Activated T-cell treated with anti-CD3 and anti-CD28 coated beads, Interleukin-2, amount 50 U/mL, for 24 hours (primary cell): Measurements from ENCODE around the gene CPN1.
"Not testable (repeated sequence)": the region's sequence is repeated elsewhere in the genome, so short reads cannot be mapped to it uniquely, and the experiment has no call there.

Experiments
- DNase-seq: peaks from one replicate; pipeline ENCODE4 v3.0.0-alpha.2; 2020
- H3K27ac Mint-ChIP-seq: 2 replicates; pipeline ENCODE4 v1.8.0; 2020; ENCODE audit warnings: mild to moderate bottlenecking, mixed read lengths
- H3K27me3 Mint-ChIP-seq: 2 replicates; pipeline ENCODE4 v1.8.0; 2020; ENCODE audit warnings: mixed read lengths
- H3K36me3 Mint-ChIP-seq: 2 replicates; pipeline ENCODE4 v1.8.0; 2020; ENCODE audit warnings: low read depth, mixed read lengths
- H3K4me1 Mint-ChIP-seq: 2 replicates; pipeline ENCODE4 v1.8.0; 2020; ENCODE audit warnings: low read depth, mixed read lengths
- H3K4me3 Mint-ChIP-seq: 2 replicates; pipeline ENCODE4 v1.8.0; 2020; ENCODE audit warnings: mild to moderate bottlenecking, moderate library complexity, mixed read lengths
- H3K9me3 Mint-ChIP-seq: 2 replicates; pipeline ENCODE4 v1.8.0; 2020; ENCODE audit warnings: mixed read lengths

CPN1 gene

DNA sequence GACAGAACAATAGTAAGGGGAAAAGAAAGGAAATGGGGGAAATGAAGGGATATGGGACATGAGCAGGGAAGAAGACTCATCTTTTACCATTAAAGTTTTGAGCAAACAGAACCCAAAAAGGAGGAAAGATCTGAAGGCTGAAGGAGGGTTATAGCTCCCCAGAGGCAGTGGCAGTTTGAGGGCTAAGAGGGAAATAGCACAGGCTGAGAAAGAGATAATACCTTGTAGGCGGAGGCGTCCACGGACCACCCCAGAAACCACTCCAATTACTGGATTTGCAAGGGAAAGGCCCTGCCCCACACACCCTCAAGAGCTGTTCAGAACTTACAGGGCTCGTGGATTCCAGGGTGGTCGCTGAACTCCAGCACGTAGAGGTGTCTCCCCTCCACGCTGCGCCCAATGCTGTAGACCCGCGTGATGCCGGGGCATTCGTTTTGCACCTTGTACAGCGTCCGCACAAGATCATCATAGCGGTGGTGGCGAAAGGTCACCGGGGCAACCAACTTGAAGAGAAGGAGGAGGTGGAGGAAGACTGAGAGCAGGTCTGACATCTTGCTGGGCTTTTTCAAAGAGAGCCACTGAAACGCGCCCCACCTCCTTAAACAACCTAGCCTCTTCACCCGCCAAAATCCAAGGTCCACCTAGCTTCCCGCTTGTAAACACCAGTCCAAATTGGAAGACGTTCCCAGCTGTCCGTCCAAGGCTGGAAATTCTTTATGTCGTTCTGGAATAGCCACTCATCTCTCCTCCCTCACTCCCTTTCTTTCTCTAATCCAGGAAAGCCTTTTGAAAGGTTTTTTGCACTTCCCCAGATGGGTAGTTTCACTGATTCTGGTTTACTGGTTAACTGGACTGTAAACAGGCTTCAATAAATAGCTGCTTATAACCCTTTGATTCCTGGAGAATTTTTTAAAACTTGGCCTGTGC is at the start of gene CPN1:
TSS of gene CPN1 (minus strand) at position 795 of the 927 bp plus-strand sequence. CDS start at position 551, 244 bp downstream.
- peaks cover 38% of the 10 kb centered on the region for H3K27me3 Mint-ChIP-seq
- no peaks in the 10 kb centered on the region for H3K36me3 Mint-ChIP-seq
- no peak within 1 kb of the TSS for H3K4me3 Mint-ChIP-seq
- DNase-seq = no peak
- H3K9me3 Mint-ChIP-seq = no peaks in the 10 kb centered on the region
- no peaks in the 10 kb centered on the region for H3K4me1 Mint-ChIP-seq
- H3K27ac Mint-ChIP-seq = no peak within 1 kb of the TSS

GRCh38 chr10:100130831-100131230 is 49.2 kb upstream of the CPN1 start:
- H3K4me3 Mint-ChIP-seq = no peak overlapping the region

GRCh38 chr10:100129424-100129823 is 47.8 kb upstream of the CPN1 start:
- DNase-seq = no peak
- H3K27me3 Mint-ChIP-seq = peaks cover 31% of the 10 kb centered on the region
- H3K27ac Mint-ChIP-seq = no peak overlapping the region
- H3K36me3 Mint-ChIP-seq = no peaks in the 10 kb centered on the region
- H3K4me3 Mint-ChIP-seq = no peak overlapping the region
- H3K9me3 Mint-ChIP-seq = peaks cover 2% of the 10 kb centered on the region
- no peaks in the 10 kb centered on the region for H3K4me1 Mint-ChIP-seq

More at GRCh38 chr10:100130831-100131230, 49.2 kb upstream of the CPN1 start:
- H3K4me1 Mint-ChIP-seq = no peaks in the 10 kb centered on the region
- no peaks in the 10 kb centered on the region for H3K36me3 Mint-ChIP-seq
- no peak overlapping the region for H3K27ac Mint-ChIP-seq
- peaks cover 34% of the 10 kb centered on the region for H3K27me3 Mint-ChIP-seq
- DNase-seq = no peak
- H3K9me3 Mint-ChIP-seq = peaks cover 7% of the 10 kb centered on the region

- Mint-ChIP-seq H3K4me3 (no peak overlapping the region), H3K9me3 (peaks cover 2% of the 10 kb centered on the region), H3K27me3 (peaks cover 31% of the 10 kb centered on the region), H3K36me3 (no peaks in the 10 kb centered on the region), H3K4me1 (no peaks in the 10 kb centered on the region), H3K27ac (no peak overlapping the region)
- no peak for DNase-seq
Observed at GRCh38 chr10:100128951-100129350, 47.3 kb upstream of the CPN1 start.

DNA sequence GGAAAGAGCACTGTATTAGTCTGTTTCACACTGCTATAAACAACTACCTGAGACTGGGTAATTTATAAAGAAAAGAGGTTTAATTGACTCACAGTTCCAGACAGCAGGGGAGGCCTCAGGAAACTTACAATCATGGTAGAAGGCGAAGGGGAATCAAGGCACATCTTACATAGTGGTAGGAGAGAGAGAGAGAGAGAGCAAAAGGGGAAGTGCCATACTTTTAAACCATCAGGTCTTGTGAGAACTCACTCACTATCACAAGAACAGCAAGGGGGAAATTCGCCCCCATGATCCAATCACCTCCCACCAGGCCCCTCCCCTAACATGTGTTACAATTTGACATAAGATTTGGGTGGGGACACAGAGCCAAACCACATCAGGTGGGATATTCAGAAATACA is 43.7 kb upstream of the CPN1 start:
- not testable (repeated sequence) for H3K4me3 Mint-ChIP-seq, H3K4me1 Mint-ChIP-seq, H3K36me3 Mint-ChIP-seq, DNase-seq, H3K27ac Mint-ChIP-seq, H3K9me3 Mint-ChIP-seq
- H3K27me3 Mint-ChIP-seq = peaks cover 20% of the 10 kb centered on the region

- DNase-seq = no peak
- no peak overlapping the region for H3K4me3 Mint-ChIP-seq
- H3K27me3 Mint-ChIP-seq = peaks cover 14% of the 10 kb centered on the region
- H3K27ac Mint-ChIP-seq = no peak overlapping the region
- H3K36me3 Mint-ChIP-seq = no peaks in the 10 kb centered on the region
- no peaks in the 10 kb centered on the region for H3K9me3 Mint-ChIP-seq
- H3K4me1 Mint-ChIP-seq = peaks cover 3% of the 10 kb centered on the region
Observed at GRCh38 chr10:100124097-100124496, 42.4 kb upstream of the CPN1 start.

DNA sequence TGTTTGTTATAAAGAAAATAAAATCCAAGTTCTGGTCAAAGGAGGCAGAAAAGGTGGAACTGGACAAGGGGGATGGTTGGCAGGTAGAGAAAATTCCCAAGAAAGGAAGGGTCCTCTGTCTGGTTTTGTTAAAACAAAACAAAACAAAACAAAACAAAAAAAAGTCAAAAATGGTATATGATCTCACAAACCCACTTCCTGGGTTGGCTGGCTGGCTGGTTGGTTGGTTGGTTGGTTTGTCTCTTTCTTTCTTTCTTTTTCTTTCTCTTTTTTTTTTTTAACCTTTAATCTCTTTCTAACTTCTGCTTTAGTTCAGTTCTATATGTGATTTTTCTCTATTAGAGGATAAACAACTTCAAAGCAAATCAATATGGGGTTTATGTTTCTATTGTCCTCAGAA is 41.1 kb upstream of the CPN1 start:
- DNase-seq = no peak
- peaks cover 5% of the 10 kb centered on the region for H3K27me3 Mint-ChIP-seq
- no peak overlapping the region for H3K27ac Mint-ChIP-seq

GRCh38 chr10:100120550-100120949 is 38.9 kb upstream of the CPN1 start:
- Mint-ChIP-seq H3K27me3 (peaks cover 20% of the 10 kb centered on the region), H3K4me1 (peaks cover 3% of the 10 kb centered on the region)

More for the DNA sequence above, 41.1 kb upstream of the CPN1 start:
- H3K4me3 Mint-ChIP-seq = no peak overlapping the region
- no peaks in the 10 kb centered on the region for H3K9me3 Mint-ChIP-seq
- H3K36me3 Mint-ChIP-seq = no peaks in the 10 kb centered on the region
- peaks cover 3% of the 10 kb centered on the region for H3K4me1 Mint-ChIP-seq

GRCh38 chr10:100119726-100120125 is 38.1 kb upstream of the CPN1 start:
- no peak for DNase-seq
- Mint-ChIP-seq H3K36me3 (no peaks in the 10 kb centered on the region), H3K4me3 (no peak overlapping the region), H3K9me3 (no peaks in the 10 kb centered on the region), H3K27ac (no peak overlapping the region), H3K4me1 (peaks cover 3% of the 10 kb centered on the region), H3K27me3 (peaks cover 24% of the 10 kb centered on the region)

More at GRCh38 chr10:100120550-100120949, 38.9 kb upstream of the CPN1 start:
- Mint-ChIP-seq H3K27ac (no peak overlapping the region), H3K4me3 (no peak overlapping the region), H3K9me3 (no peaks in the 10 kb centered on the region), H3K36me3 (no peaks in the 10 kb centered on the region)
- no peak for DNase-seq

GRCh38 chr10:100114976-100115770 is 33.5 kb upstream of the CPN1 start:
- DNase-seq = no peak
- peaks cover 32% of the 10 kb centered on the region for H3K27me3 Mint-ChIP-seq
- no peaks in the 10 kb centered on the region for H3K9me3 Mint-ChIP-seq
- H3K4me3 Mint-ChIP-seq = no peak overlapping the region
- H3K36me3 Mint-ChIP-seq = no peaks in the 10 kb centered on the region
- H3K4me1 Mint-ChIP-seq = no peaks in the 10 kb centered on the region
- H3K27ac Mint-ChIP-seq = no peak overlapping the region

DNA sequence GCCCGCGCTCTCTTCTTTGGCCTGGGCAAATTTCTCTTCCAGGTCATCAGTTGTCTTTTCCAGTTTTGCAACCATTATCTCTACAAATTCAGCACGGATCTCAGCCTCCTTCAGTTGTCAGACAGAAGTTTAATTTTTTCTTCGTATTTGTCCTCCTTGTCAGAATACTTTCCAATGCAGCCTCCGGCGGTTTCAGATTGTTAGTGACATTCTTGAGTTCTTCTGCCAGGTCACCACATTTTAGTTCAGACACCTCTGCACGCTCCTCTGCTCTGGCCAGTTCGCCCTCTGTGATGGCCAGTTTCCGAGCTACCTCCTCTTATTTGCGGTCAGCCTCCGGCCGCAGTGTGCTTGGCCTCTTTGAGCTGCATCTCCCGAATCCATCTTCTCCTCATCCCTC is 32.8 kb upstream of the CPN1 start:
- no peaks in the 10 kb centered on the region for H3K36me3 Mint-ChIP-seq
- H3K9me3 Mint-ChIP-seq = no peaks in the 10 kb centered on the region
- H3K27me3 Mint-ChIP-seq = peaks cover 32% of the 10 kb centered on the region
- no peak for DNase-seq
- H3K4me1 Mint-ChIP-seq = no peaks in the 10 kb centered on the region
- no peak overlapping the region for H3K4me3 Mint-ChIP-seq
- H3K27ac Mint-ChIP-seq = no peak overlapping the region

DNA sequence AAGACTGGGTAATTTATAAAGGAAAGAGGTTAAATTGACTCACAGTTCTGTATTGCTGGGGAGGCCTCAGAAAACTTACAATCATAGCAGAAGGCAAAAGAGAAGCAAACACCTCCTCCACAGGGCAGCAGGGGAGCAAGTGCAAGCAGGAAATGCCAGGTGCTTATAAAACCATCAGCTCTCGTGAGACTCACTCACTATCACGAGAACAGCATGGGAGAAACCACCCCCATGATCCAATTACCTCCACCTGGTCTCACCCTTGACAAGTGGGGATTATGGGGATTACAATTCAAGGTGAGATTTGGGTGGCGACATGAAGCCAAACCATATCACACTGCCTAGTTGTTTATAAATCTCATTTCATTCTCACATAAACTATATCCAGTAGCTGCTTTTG is 28.0 kb upstream of the CPN1 start:
- Mint-ChIP-seq H3K36me3 (no peaks in the 10 kb centered on the region), H3K27ac (no peak overlapping the region), H3K4me3 (no peak overlapping the region), H3K27me3 (peaks cover 20% of the 10 kb centered on the region), H3K9me3 (no peaks in the 10 kb centered on the region), H3K4me1 (no peaks in the 10 kb centered on the region)
- no peak for DNase-seq

DNA sequence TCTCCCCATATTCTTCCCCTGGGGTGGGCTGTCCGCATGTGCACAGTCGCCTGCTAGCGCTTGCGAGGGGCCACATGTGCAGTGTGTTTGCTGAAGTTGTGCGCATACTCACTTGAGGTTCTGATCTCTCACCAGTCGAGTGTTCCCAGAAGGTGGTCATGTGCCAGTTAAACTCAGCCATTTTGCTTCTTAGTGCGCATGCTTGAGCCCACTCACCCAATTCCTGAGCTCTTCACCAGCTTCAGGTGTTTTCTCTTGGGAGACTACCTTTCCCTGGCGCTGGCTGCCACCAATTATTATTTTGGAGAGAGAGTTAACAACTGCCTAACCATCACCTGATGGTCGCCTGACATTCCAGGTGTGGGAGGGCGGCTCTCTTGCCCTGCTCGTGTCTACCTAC is 25.2 kb upstream of the CPN1 start:
- Mint-ChIP-seq H3K27ac (no peak overlapping the region), H3K9me3 (no peaks in the 10 kb centered on the region), H3K36me3 (no peaks in the 10 kb centered on the region), H3K4me3 (no peak overlapping the region), H3K27me3 (peaks cover 29% of the 10 kb centered on the region), H3K4me1 (no peaks in the 10 kb centered on the region)
- no peak for DNase-seq

- Mint-ChIP-seq H3K4me3 (no peak overlapping the region), H3K9me3 (no peaks in the 10 kb centered on the region), H3K27me3 (peaks cover 49% of the 10 kb centered on the region), H3K36me3 (no peaks in the 10 kb centered on the region), H3K4me1 (no peaks in the 10 kb centered on the region), H3K27ac (no peak overlapping the region)
- no peak for DNase-seq
Observed at GRCh38 chr10:100104300-100104699, 22.6 kb upstream of the CPN1 start.

- peaks cover 49% of the 10 kb centered on the region for H3K27me3 Mint-ChIP-seq
- no peaks in the 10 kb centered on the region for H3K9me3 Mint-ChIP-seq
- no peaks in the 10 kb centered on the region for H3K36me3 Mint-ChIP-seq
- no peaks in the 10 kb centered on the region for H3K4me1 Mint-ChIP-seq
- H3K27ac Mint-ChIP-seq = no peak overlapping the region
- H3K4me3 Mint-ChIP-seq = no peak overlapping the region
- no peak for DNase-seq
Observed at GRCh38 chr10:100103581-100103980, 21.9 kb upstream of the CPN1 start.
